AG09319 (cell line): Measurements from ENCODE around the gene GRID1.

ENCODE experiments used
- DNase-seq: peaks from one replicate; pipeline ENCODE4 v3.0.0-alpha.2; 2010; ENCODE audit warnings: low read depth; ENCODE audit errors: extremely low read depth
- CTCF ChIP-seq: IDR thresholded peaks from 2 replicates; pipeline ENCODE4 v1.5.1; 2011; ENCODE audit warnings: low read depth, mild to moderate bottlenecking, inconsistent platforms, low read length, moderate library complexity

GRID1 gene

GRCh38 chr10:86314616-86315548 is 51.7 kb downstream of the GRID1 start:
- DNase-seq = no peak

GRCh38 chr10:86313621-86314041 is 53.0 kb downstream of the GRID1 start:
- no peak for DNase-seq
- no peak for TF ChIP-seq CTCF

More at GRCh38 chr10:86314616-86315548, 51.7 kb downstream of the GRID1 start:
- no peak for TF ChIP-seq CTCF

DNA sequence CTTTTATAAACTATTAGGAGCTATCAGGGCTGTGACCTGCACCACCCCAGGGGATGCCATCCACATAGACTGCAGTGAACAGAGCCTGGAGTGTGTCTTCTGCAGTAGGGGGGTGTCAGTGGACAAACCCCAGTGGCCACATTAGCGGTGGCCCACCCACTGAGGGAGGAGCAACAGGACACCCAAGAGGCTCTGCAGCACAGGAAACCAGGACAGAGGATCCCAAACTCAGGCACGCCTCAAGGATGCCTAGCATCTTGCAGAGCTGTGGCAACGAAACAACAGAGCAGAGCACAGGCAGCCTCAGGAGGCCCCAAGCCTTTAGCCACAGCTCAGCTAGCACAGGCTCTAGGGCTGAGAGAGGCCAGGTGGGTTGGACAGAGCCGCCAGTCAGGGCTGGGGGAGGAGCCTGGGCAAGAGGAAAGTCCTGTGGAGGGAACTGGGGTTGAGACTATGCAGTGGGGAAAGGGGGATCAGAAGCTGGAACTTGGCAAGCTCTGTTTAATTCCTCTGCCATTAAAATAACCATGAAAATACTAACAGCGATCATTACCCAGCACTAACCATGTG is 53.8 kb downstream of the GRID1 start:
- TF ChIP-seq CTCF = no peak
- DNase-seq = no peak

DNA sequence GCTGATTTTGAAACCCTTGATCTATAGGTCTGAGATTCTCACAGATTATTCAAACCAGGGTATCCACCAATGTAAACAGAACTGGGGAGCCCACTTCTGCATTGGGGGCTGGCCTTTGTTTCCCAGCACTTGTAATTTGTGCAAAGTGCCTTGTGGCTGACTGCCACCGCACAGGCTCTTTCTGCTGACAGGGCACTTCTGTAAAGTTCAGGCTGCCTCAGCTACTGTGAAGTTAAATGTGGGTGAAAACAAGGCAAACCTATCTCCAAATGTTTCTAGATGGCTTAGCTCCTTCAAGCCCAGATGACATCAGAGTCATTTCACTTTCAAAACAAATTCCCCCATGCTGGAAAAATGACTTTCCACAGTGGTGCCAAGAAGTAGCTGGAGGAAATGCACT is 54.7 kb downstream of the GRID1 start:
- no peak for TF ChIP-seq CTCF

GRCh38 chr10:86311190-86311589 is 55.4 kb downstream of the GRID1 start:
- no peak for TF ChIP-seq CTCF
- DNase-seq = no peak

More for the DNA sequence above, 54.7 kb downstream of the GRID1 start:
- DNase-seq = no peak

- TF ChIP-seq CTCF = no peak
- no peak for DNase-seq
These were observed 55.9 kb downstream of the GRID1 start for GRCh38 chr10:86310702-86311101.

GRCh38 chr10:86310291-86310690 is 56.3 kb downstream of the GRID1 start:
- DNase-seq = no peak
- TF ChIP-seq CTCF = no peak
